HG03045 (cell line): ENCODE results near the gene SOX10.

Experiments used
- ATAC-seq: cut with Tn5 transposase; IDR thresholded peaks from one replicate; pipeline ENCODE4 v1.9.1; 2021; ENCODE audit warnings: mild to moderate bottlenecking, moderate library complexity; ENCODE audit not compliant: unreplicated experiment

The SOX10 gene

DNA sequence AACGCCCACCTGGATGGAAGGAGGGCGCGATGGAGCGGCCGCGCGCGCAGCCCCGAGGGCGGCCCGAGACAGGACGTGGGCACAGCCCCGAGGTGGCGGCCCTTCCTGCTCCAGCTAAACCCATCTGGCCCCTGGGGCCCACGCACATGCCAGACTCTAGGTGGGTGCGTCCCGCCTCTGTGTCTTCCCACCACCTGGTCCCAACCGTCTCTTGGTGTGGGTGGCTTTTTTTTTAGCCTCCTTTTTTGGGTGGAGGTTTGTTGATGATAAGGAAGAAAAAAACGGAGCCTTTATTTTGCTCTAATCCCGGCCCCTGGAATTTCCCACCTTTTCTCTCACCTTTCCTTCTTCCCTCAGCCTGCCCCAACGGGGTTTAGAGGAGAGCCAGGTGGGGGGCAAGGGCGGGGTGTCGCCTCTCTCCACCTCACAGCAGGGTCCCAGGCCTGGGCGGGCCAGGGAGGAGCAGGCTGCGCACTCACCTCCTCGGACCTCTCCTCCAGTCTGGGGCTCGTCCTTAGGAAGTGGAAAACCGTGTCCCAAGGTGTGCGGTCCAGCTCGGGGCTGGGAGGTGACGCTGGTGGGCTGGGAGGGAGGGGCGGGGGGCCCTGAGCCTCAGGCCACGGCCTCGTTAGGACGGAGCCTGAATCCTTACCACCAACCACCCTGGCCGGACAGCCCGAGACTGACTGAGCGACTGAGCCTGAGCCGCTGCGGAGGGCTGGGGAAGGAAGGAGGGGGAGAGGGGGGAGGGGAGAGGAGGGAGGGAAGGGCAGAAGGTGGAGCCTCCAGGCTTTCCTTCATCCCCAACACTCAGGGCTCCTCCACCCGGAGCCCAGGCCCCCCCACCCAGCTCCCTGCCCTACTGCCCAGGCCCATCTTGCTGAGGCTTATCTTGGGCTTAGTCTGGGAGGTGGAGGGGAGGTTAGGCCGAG lies at the start of gene SOX10:
TSS of gene SOX10 (minus strand) at position 696 of the 932 bp plus-strand sequence. CDS start 771 bp downstream, outside the sequence.
- no peak for ATAC-seq

- no peak for ATAC-seq
These were observed 49.3 kb upstream of the SOX10 start for GRCh38 chr22:38033522-38034277.

GRCh38 chr22:38032681-38033521 lies 48.5 kb upstream of the SOX10 start:
- no peak for ATAC-seq

DNA sequence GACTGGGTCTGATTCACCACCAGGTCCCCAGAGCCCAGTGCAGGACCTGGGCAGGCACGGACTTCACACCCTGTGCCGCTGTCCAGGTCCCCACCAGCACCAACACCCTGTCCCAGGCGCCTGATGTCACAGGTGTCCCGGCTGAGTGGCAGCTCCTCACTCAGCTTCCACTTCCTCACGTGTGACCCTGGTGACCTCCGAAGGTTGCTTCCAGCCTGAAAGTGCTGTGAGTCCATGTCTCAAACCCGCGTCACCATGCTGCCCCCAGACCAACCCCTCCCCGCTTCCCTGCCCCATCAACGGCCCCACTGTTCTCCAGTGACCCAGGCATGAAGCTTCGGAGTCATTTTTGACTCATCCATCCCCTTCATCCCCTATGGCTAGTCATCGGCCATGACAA lies 47.1 kb upstream of the SOX10 start:
- no peak for ATAC-seq

- no peak for ATAC-seq
These were observed 46.2 kb upstream of the SOX10 start for GRCh38 chr22:38030311-38031133.

GRCh38 chr22:38029901-38030300 lies 45.5 kb upstream of the SOX10 start:
- ATAC-seq: no peak

DNA sequence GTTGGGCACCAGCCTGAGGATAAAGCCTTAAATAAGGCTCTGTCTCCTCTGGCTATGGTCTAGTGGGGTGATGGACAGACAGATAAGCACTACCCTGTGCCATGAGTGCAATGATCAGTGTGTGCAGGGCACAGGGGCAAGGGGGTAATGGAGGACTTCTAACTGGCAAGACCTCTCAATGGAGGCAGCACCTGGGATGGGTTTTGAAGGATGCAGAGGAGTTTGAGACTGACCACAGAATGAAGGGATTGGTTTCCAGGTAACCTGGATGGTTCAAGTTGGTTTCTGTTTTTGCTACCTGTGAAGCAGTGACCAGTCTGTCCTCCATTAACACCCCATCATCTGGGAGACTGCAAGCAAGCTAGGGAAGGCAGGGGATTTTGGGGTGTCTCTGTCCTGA lies 45.0 kb upstream of the SOX10 start:
- ATAC-seq: no peak

DNA sequence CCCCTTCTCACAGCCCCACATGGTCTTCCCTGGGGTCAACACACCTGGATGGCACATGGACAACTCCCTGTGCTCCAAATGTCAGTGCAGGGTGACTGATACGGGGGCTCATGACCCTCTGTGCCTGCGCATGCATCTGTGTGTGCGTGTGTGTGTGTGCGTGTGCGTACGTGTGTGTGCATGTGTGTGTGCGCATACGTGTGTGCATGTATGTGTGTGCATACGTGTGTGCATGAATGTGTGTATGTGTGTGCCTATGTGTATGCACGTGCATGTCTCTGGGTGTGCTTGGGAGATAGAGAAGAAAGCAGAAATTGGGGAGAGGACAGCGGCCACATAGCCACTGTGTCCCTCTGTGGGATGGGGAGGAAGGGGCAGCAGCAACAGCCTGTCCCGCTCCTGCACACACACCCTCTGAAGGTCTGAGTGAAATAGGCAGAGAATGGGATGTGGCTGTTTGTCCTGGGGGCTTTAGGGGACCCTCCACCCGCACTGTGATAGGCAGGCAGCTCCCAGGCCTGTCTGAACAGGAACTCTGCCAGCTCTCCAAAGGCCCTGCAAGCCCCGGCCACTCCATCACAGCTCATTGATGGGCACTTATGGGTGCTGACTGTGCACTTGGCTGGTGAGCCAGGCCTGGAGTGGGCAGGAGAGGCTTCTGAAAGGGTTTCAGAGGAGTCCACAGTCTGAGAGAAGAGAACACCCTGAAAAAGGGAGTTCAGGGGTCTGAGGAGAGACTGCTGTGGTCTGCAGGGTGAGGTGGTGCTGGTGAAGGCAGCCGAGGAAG lies 44.2 kb upstream of the SOX10 start:
- no peak for ATAC-seq

- ATAC-seq: no peak
These were observed 43.1 kb upstream of the SOX10 start for GRCh38 chr22:38027487-38027886.

- no peak for ATAC-seq
These were observed 42.1 kb upstream of the SOX10 start for GRCh38 chr22:38026130-38027111.

DNA sequence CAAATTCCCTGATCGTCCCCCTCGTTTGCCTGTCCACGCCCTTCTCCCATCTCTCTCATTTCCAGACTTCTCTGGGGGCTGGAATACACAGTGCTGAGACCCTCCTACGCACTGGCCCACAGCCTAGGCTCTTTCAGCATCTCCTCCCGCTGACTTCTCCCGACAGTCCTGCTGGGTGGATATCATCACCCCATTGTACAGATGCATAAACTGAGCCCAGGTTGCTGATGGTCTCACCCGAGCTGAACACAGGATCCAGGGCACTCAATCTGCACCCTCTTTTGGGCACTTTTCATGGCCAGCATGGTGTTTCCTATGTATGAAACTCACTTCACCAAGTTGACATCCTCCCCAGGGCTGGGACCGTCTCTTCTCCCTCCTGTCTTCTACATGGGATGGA lies 41.2 kb upstream of the SOX10 start:
- no peak for ATAC-seq

GRCh38 chr22:38023045-38023444 lies 38.7 kb upstream of the SOX10 start:
- ATAC-seq: no peak

- ATAC-seq: no peak
These were observed 36.9 kb upstream of the SOX10 start for GRCh38 chr22:38021206-38021605.

GRCh38 chr22:38018938-38019827 lies 34.8 kb upstream of the SOX10 start:
- ATAC-seq: no peak

DNA sequence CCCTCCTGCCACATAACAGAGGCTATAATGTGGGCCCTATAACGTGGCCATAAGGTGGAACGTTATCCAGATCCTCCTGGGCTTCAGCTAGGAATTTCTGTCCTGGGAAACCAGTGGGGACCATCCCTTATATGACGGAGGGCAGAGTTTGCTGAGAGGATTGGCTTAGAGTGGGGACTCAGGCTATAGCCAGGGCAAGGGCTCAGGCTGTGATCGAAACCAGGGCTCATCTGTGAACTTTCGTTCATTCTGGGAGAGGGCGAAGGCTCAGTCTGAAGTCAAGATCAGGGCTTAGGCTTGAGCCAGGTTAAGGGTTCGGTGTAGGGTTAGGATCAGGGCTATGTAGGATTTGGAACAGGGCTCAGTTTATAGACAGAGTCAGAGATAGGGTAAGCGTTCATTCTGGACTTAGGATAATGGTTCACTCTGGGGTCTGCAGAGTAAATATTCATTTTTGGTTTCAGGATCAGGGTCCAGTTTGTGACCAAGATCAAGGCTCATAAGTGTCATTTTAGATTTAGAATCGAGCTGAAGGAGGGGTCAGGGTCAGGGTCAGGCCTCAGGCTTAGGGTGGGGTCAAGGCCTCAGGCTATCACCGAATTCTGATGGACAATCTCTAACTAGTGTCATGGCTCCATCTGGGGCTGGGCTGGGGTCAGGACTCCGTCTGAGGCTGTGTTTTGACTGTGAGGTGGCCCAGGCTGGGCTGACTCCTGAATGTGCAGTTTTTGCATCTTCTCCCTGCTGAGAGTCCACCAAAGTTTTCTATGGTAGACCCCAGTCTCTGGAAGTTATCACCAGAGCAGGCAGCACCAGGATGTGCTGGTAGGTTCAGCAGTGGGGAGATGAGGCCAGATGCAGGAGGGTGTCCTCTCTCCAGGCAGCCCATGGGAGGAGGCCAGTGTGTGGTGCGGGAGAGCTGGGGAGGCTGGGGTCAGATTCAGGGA lies 33.9 kb upstream of the SOX10 start:
- ATAC-seq: no peak

DNA sequence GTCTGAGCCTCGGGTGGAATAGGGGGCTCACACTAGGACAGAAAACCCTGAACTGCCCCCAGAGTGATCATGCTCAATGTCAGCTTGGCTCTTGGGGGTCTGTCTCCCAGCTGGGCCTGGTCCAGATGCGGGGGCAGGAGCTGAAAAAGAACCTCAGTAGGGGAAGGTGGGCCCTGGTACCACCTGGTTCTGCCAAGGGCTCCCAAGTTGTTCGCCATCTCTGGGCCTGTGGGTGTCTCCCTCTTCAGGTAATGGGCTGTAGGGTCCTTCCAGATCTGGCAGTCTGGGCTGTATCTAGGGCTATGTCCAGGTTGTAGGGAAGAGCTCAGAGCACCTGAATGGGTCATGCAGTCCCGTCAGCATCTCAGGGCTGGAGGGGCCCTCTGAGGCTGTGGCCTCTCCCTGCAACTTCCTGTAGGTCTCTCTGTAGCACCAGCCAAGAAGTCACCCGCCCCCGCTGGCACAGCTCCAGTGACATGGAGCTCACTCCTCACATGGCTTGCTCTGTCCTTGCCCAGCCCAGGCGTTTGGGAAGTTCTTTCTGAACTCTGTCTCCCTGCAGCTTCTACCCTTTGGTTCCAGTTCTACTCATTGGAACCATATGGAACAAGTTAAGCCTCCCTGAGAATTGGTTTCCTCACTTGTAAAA lies 33.0 kb upstream of the SOX10 start:
- ATAC-seq: no peak
